Type B pancreatic cell (in vitro differentiated cells): ENCODE results near the gene ZDHHC7. TPM values are rescaled to one million over a fixed set of nuclear protein-coding genes. Genes with fewer than 3 reads are reported as not detected.

Experiments used
- DNase-seq: peaks from one replicate; pipeline ENCODE4 v3.0.0; 2021; ENCODE audit warnings: mixed read lengths; ENCODE audit not compliant: unreplicated experiment; ENCODE audit errors: extremely low spot score
- H3K27ac Mint-ChIP-seq: 2 replicates; pipeline ENCODE4 v1.8.0; 2021; ENCODE audit warnings: mild to moderate bottlenecking, mixed read lengths
- H3K27me3 Mint-ChIP-seq: 2 replicates; pipeline ENCODE4 v1.8.0; 2021; ENCODE audit warnings: mixed read lengths
- H3K36me3 Mint-ChIP-seq: 2 replicates; pipeline ENCODE4 v1.8.0; 2021; ENCODE audit warnings: mixed read lengths
- H3K4me1 Mint-ChIP-seq: one replicate; pipeline ENCODE4 v1.8.0; 2021; ENCODE audit warnings: mixed read lengths; ENCODE audit not compliant: unreplicated experiment
- H3K4me3 Mint-ChIP-seq: 2 replicates; pipeline ENCODE4 v1.8.0; 2021; ENCODE audit warnings: mild to moderate bottlenecking, mixed read lengths
- H3K9me3 Mint-ChIP-seq: 2 replicates; pipeline ENCODE4 v1.8.0; 2021; ENCODE audit warnings: mixed read lengths
- total RNA-seq: library from RNA; stranded (reverse); gene quantifications from 2 replicates; pipeline ENCODE4 v1.2.1, GENCODE V29; 2021; ENCODE audit warnings: low replicate concordance
- TF ChIP-seq, protein P1 (sequence below): fragments of 200-600 bp; sonication (generic); conservative IDR thresholded peaks from 2 replicates; pipeline ENCODE4 v1.5.0; 2021; ENCODE audit warnings: antibody characterized with exemption, mild to moderate bottlenecking

ZDHHC7 gene
- total RNA-seq, 1 donor from 2014 or later = 47.1 TPM

DNA sequence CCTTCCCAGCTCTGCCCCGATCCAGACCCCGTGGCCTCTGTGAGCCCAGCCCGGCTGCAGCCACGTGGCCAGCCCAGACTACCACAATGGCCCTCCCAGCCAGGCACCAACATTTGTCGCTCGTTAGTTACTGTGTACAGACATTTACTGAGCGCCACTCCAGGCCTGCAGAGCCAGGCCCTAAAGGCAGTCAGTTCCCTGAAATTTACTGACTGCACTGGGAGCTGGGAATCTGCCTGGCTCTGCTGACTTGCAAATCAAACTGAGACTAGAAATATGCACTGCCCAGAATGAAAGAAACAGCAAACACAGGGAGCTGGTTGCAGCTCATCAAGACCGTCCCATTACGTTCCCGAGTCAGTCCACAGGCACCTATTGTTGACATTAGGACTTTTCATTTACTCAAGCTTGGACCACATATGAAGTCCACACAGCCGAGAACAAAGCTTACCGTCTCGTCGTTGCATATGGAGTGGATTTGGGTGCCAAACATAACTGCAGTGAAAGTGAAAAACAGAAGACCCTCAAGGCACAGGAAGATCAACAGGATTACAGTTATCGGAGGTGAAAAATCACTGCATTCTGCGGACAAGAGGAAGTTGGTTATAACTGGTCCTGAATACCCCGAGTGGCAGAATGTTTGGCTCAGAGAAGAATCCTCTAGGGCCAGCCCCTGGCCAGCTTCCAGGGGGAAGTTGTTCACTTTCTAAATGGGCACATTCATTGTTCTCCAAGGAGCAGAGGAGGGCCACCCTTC lies 34.5 kb downstream of the ZDHHC7 start:
- Mint-ChIP-seq H3K4me3 (no peak overlapping the region), H3K27me3 (no peaks in the 10 kb centered on the region), H3K9me3 (no peaks in the 10 kb centered on the region), H3K4me1 (peaks cover 11% of the 10 kb centered on the region), H3K36me3 (peaks cover 28% of the 10 kb centered on the region), H3K27ac (no peak overlapping the region)
- no peak for DNase-seq
- TF ChIP-seq, protein P1, sequence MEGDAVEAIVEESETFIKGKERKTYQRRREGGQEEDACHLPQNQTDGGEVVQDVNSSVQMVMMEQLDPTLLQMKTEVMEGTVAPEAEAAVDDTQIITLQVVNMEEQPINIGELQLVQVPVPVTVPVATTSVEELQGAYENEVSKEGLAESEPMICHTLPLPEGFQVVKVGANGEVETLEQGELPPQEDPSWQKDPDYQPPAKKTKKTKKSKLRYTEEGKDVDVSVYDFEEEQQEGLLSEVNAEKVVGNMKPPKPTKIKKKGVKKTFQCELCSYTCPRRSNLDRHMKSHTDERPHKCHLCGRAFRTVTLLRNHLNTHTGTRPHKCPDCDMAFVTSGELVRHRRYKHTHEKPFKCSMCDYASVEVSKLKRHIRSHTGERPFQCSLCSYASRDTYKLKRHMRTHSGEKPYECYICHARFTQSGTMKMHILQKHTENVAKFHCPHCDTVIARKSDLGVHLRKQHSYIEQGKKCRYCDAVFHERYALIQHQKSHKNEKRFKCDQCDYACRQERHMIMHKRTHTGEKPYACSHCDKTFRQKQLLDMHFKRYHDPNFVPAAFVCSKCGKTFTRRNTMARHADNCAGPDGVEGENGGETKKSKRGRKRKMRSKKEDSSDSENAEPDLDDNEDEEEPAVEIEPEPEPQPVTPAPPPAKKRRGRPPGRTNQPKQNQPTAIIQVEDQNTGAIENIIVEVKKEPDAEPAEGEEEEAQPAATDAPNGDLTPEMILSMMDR = no peak

DNA sequence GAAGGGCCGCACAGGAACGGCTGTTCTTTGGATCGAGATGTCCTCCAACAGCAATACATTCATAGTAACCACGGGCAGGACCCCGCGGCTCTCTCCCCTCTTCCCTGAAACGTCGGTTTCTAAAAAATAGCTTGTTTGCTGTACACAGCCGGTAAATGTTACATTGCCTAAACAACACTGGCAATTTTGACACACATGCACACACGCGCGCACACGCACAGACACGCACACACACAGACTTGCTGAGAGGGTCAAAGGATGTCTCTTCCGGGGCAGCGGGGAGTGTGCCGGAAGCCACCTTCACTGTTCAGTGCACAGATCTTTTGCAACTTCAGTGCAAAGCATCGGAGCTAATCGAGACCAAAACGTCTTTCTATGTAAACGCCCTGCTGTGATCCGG lies 35.8 kb downstream of the ZDHHC7 start:
- H3K9me3 Mint-ChIP-seq = no peaks in the 10 kb centered on the region
- peaks cover 20% of the 10 kb centered on the region for H3K36me3 Mint-ChIP-seq
- no peak overlapping the region for H3K27ac Mint-ChIP-seq
- H3K4me3 Mint-ChIP-seq = no peak overlapping the region
- DNase-seq = no peak
- H3K4me1 Mint-ChIP-seq = peaks cover 14% of the 10 kb centered on the region
- TF ChIP-seq, protein P1 = no peak
- H3K27me3 Mint-ChIP-seq = no peaks in the 10 kb centered on the region

DNA sequence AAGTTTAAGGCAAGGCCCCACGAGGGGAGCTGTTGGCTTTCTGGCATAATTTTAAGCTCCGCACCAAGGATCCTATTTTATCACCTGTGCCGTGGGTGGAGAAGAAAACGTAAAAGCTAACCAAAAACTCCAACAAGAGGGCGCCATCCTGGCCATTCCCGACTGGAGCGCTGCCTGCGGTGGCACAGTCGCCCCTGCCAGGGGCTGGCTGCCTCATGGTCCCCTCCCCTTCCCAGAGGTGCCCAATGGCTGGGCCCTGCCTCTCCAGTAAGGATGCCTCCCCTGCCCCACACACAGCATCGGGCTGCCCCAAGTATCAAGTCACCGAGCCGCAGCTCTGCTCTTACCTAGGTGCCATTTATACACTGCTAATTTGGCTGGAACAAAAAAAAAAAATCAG lies 36.3 kb downstream of the ZDHHC7 start:
- no peak for DNase-seq
- TF ChIP-seq, protein P1 = no peak
- peaks cover 19% of the 10 kb centered on the region for H3K36me3 Mint-ChIP-seq

DNA sequence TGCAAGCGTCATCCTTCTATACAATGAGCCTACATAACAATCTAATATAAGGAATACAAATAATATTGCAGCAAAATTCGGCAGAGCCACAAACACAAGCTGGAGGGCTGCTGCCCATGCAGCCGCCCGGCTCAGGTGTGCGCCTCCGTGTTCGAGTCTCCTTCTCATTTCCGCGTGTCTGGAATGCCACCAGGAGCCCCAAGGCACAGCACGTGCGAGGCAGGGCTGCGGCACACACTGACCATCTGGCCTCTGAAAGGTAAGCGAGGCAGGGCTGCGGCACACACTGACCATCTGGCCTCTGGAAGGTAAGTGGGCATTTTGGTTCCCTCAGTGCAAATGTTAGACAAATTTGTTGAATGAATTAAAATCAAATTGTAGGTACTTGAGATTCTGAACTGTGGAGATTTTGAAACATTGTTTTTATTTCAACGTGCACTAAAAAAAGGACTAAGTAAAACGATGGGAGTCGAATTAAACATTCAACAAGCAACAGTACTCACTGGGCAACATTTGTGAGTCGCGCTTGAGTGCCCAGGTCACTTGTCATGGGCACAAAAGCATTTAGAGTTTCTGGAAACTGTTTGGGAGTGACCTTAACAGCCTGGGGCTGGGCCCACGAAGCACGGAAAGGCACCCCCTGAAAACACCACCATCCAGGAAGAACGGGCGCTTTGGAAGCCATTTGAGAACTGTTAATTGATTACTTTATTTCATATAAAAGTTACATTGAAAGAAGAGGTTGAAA lies 37.4 kb downstream of the ZDHHC7 start:
- peaks cover 12% of the 10 kb centered on the region for H3K4me1 Mint-ChIP-seq
- TF ChIP-seq, protein P1 = no peak
- peaks cover 19% of the 10 kb centered on the region for H3K36me3 Mint-ChIP-seq
- no peak for DNase-seq
- H3K4me3 Mint-ChIP-seq = no peak overlapping the region
- no peaks in the 10 kb centered on the region for H3K9me3 Mint-ChIP-seq
- no peaks in the 10 kb centered on the region for H3K27me3 Mint-ChIP-seq
- no peak overlapping the region for H3K27ac Mint-ChIP-seq

More for the DNA sequence above, 36.3 kb downstream of the ZDHHC7 start:
- Mint-ChIP-seq H3K27ac (no peak overlapping the region), H3K27me3 (no peaks in the 10 kb centered on the region), H3K4me1 (peaks cover 16% of the 10 kb centered on the region), H3K4me3 (no peak overlapping the region), H3K9me3 (no peaks in the 10 kb centered on the region)

DNA sequence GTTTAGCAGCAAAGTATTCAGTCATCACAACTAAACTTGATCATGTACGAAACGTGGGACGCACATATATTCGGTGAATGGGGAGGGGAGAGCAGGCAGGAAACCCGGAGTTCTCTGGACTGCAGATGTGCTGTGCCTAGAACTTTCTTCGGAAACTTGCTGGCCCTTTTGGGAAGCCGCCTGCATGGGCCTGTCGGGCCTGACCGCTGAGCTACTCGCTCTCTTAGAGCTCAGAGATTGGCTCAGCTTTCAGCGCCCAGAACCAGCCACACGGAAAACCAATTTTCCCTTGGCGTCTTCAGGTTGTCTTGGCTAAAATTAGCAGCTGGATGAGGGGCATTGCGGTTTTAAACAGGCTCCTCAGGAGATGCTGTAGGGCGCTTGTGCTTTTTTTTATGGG lies 38.1 kb downstream of the ZDHHC7 start:
- Mint-ChIP-seq H3K36me3 (peaks cover 19% of the 10 kb centered on the region), H3K27me3 (no peaks in the 10 kb centered on the region), H3K4me3 (no peak overlapping the region), H3K27ac (no peak overlapping the region), H3K4me1 (peaks cover 17% of the 10 kb centered on the region), H3K9me3 (no peaks in the 10 kb centered on the region)
- TF ChIP-seq, protein P1 = no peak
- no peak for DNase-seq
